Erythroblast (primary cell): ENCODE measurements around the gene NSUN5.

Source experiments
- GATA1 ChIP-seq: IDR thresholded peaks from 2 replicates; pipeline ENCODE4 v1.6.1; 2011; ENCODE audit warnings: low read depth, mild to moderate bottlenecking, control low read depth, low read length, moderate library complexity
- POLR2A ChIP-seq: IDR thresholded peaks from 2 replicates; pipeline ENCODE4 v1.6.1; 2011; ENCODE audit warnings: mild to moderate bottlenecking, low read length

- no peak for TF ChIP-seq POLR2A
- no peak for TF ChIP-seq GATA1
Observed at GRCh38 chr7:73351447-73352167, 43.0 kb upstream of the NSUN5 start.
